NCI-H446 (cell line): ENCODE data around the gene ZNF337.
A peak's percentile ranks its signal among the peaks of the same experiment; 100 is the strongest.
"Not testable (repeated sequence)": the region's sequence is repeated elsewhere in the genome, so short reads cannot be mapped to it uniquely, and the experiment has no call there.

Experiments used
- DNase-seq, 2 experiments: peaks; one replicate each; lab custom pipeline; 2025; lab: John Stamatoyannopoulos, UW

Gene ZNF337

DNA sequence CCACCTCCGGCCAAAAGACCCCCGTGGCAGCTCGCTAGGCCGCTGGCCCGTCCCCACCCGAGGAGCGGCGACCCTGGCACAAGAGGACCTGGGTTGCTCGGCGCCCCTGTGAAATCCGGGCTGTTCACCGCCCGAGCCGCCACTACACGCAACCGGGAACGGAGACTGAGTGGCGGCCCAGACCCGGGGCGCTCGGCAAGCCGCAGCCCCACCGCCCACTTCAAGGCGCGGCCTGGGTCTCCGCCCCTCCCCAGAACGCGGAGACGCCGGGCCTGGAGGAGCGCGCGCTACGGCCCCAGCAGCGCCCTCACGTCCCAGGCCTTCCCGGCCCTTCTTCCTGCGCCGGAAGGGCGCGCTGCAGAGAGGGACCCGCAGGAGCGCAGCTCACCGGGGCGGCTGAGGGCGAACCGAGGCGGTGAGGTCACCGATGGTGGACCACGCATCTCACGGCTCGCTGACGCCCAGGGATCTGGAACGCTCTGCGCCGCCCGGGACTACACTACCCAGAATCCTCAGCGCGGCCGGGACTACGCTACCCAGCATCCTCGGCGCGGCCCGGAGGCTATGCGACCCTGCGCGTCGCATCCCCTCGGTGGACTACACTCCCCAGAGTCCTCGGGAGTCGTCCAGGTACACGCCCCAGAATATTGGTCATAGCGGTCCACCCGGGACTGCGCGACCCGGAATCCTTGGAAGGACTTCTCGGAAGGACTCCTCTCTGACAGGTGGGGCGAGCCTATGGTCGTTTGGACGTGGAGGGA lies at the start of gene ZNF337:
TSS of gene ZNF337 (minus strand) at position 483 of the 761 bp plus-strand sequence. CDS start 10,436 bp downstream, outside the sequence.
- peak; percentile 85 to 97 for DNase-seq

DNA sequence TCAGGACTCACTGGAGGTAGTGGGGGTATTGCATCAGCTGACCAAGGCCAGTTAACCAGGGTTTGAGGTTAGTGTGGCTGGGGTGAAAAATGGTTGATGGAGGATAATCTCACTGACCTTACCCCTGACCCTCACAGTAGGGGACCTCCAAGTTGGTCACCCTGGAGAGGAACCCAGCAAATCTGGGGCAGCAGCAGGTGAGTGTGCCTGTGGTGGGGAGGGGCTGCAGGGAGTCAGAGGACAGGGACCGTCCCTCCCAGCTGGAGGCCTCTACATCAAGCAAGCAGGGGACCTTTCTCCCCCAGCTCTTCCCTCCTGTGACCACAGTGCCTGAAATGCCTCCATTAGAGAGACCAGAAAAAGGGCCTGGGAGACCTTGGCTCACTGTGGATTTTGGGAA lies 49.1 kb upstream of the ZNF337 start:
- no peak for DNase-seq

DNA sequence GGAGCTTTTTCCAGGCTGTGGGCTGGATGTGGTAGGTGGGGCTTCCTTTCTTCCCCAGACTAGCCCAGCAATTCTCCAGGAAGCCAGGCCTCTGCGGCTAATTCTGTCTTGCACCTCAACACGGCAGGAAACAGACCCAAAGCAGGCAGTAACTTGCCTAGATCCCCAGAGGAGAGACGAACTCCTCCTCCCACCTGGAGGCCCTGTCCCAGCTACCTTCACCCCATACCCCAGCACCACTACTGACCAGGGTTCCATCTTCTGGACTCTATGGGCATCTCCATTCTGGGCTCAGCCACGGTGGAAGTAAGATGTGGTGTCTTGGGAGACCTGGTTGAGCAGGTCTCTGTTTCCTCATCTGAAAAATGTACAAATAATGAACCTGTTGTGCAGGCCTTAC lies 48.4 kb upstream of the ZNF337 start:
- no peak for DNase-seq

DNA sequence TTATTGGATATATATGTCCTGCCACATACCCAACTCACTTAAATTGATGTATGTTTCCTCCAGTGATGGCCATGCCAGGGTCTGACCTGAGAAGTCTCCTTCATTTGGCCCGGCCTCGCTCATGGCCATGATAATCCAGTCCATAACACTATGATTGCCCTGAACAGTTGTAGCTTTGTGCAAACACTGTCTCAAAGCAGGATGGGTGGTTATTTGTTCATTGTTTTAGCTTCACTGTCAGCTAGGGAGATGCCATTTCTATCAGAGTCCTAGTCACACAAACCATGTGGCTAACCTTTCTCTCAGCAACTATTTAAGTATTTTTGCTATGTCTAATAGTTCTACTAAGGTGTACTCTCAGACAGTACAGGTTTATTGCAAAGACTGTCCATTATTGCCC lies 47.6 kb upstream of the ZNF337 start:
- no peak for DNase-seq

DNA sequence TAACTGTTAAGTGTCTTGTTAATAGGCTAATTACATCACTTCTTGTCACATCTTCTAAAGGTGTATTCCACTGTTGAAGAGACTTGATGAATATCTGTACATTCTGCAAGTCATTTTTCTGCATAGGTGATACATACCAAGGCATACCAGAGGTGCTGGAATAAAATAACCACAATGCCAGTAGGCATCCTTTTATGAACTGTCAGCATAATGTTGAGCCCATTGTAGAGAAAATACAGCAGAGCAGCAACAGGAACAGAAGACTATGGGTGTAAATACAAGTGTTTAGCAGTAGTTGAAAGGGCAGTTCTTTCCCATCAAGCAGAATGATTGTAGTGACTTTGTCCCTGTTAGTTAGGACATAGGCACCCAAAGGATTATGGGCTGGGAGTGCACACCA lies 44.4 kb upstream of the ZNF337 start:
- no peak for DNase-seq

DNA sequence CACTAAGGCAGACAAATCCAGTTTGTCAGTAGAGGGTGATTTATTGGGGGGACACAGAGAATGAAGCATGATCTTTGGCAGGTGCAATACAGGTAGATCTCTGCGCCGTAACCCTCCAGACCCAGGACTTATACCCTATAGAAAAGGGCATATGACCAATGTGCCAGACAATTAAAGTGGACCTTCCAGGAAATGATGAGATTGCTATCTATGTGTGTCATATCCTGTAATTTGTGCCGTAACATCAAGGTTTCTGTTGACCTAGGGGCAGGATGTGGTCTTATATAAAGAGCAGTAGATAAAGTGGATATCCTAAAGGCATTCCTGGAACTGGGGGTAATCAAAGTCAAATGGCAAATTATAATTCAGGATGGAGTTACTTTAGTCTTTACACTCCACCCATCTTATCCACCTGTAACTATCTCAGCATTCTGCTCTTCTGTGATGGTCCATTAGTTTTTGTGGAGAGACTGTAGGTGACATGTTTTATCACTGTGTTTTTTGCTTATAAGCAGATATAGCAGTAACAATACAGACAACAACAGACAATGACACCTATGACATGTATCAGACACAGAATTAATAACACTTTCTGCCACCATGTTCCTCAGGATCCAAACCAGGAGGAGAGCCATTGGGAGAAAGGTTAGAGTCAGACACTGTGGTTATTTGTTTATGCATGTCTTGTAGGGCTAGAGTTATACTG lies 43.1 kb upstream of the ZNF337 start:
- no peak for DNase-seq

DNA sequence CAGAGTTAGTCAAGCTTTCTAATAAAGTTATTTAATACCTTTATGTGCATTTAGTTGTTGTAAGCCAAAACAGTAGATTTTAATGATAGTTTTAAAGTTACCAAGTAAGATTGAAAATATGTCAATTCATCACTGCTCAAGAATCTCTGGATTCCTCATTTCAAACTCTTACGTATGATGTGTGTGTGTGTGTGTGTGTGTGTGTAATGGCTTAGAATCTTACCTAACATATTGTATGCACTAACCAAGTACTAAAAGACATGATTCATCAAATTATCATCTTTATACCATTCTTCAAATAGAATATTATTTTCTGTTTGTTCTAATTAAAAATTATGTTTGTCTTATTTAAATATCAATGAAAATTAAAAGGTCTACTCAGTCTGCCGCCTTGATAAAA lies 41.5 kb upstream of the ZNF337 start:
- DNase-seq, result no peak

DNA sequence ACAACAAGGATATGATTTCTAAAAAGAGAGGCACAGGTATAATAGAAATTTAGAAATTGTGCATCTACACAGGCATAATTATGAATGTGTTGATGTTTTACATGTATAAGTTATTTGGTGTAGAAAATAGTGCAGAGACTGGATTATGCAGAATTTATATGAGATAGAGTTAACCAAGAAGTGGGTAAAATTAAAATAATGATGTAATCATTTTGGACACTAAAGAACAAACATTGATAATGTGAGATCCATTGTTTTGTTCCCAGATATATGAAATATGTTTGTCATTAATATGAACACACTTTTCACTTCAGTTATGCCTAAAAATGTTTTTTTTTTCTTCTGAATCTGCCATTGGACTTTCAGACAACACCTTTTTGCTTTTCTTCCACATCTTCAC lies 37.2 kb upstream of the ZNF337 start:
- no peak for DNase-seq

DNA sequence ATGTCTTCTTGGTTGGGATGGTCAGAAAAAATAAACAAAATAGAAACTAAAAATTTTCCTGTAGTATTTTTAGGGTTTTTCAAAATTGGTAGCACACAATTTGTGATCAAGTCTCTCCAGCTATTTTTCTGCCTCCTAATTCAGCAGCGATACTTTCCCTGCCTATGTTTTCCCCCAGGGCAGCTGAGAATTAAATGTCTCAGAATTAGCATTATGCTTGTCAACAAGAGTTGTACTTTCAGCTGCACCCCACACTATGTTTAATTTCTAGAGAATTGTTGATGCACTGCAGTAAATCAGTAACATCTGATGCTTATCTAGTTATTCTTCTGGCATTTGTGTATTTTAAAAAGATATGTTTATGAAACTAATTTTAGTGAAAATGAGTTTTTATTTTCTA lies 34.2 kb upstream of the ZNF337 start:
- DNase-seq, result no peak

DNA sequence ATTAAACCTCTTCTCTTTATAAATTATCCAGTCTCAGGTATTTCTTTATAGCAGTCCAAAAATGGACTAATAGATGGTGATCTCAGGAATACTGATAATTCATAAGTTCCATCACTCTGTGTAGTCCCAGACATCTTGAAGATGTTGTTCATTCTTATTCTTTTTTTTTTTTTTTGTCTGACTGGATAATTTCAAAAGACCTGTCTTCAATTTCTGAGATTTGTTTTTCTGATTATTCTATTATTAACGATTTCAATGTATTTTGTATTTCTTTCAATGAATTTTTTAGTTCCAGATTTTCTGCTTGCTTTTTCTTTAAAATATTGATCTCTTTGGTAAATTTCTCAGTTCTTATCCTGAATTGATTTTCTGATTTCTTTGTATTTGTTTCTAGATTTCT lies 29.7 kb upstream of the ZNF337 start:
- DNase-seq, result no peak

DNA sequence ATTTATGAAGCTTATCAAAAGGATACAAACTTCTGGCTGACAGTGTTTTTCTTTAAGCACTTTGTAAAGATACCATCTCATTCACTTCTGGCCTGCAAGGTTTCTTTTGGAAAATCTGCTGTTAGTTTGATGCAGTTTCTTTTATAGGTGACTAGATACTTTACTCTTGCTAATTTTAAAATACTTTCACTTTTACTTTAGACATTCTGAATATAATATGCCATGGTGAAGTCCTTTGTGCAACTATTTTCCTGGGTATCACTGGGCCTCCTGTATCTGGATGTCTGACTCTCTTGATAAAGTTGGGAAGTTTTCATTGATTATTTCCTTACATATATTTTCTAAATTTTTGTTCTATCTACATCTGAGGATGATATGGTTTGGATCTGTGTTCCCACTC lies 29.0 kb upstream of the ZNF337 start:
- no peak for DNase-seq

DNA sequence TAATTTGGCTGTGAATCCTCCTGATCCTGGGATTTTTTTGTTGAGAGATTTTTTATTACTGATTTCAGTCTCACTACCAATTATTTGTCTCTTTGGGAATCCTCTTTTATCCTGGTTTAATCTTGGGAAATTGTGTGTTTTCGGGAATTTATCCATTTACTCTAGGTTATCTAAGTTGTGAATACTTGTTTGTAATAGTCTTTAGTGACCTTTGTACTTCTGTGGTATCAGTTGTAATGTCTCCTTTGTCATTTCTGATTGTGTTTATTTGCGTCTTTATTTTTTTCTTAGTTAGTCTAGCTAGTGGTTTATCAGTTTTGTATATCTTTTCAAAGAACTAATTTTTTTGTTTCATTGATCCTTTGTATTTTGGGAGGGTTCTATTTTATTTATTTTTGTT lies 27.3 kb upstream of the ZNF337 start:
- DNase-seq, result no peak

DNA sequence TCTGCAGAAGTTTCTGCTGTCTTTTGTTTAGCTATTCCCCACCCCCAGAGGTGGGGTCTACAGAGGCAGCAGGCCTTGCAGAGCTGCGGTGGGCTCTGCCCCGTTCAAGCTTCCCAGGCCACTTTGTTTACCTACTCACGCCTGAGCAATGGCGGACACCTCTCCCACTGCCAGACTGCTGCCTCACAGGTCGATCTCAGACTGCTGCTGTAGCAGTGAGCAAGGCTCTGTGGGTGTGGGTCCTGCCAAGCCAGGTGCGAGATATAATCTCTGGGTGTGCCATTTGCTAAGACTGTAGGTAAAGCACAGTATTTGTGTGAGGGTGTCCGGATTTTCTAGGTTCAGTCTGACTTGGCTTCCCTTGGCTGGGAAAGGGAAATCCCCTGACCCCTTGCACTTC lies 23.6 kb upstream of the ZNF337 start:
- no peak for DNase-seq

DNA sequence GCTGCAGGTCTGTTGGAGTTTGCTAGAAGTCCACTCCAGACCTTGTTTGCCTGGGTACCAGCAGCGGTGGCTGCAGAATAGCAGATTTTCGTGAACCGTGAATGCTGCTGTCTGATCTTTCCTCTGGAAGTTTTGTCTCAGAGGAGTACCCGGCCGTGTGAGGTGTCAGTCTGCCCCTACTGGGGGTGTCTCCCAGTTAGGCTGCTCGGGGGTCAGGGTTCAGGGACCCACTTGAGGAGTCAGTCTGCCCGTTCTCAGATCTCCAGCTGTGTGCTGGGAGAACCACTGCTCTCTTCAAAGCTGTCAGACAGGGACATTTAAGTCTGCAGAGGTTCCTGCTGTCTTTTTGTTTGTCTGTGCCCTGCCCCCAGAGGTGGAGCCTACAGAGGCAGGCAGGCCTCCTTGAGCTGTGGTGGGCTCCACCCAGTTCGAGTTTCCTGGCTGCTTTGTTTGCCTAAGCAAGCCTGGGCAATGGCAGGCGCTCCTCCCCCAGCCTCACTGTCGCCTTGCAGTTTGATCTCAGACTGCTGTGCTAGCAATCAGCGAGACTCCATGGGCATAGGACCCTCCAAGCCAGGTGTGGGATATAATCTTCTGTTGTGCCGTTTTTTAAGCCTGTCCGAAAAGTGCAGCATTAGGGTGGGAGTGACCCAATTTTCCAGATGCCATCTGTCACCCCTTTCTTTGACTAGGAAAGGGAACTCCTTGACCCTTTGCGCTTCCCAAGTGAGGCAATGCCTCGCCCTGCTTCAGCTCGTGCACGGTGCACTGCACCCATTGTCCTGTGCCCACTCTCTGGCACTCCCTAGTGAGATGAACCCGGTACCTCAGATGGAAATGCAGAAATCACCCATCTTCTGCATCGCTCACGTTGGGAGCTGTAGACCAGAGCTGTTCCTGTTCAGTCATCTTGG lies 22.5 kb upstream of the ZNF337 start:
- not testable (repeated sequence) for DNase-seq

DNA sequence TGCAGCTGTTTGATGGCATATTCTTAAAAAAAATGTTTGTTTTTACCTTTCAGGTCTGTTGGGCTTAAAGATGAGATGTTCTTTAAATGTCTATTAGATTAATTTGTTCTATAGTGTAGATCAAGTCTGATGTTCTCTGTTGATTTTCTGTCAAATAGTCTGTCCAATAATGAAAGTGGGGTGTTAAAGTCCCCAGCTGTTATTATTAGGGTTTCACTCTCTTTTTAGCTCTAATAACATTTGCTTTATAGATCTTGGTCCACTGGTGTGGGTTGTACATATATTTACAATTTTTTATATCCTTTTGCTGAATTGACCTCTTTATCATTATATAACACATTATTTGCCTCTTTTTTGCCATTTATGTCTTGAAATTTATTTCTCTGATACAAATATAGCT lies 11.0 kb upstream of the ZNF337 start:
- DNase-seq, result no peak

DNA sequence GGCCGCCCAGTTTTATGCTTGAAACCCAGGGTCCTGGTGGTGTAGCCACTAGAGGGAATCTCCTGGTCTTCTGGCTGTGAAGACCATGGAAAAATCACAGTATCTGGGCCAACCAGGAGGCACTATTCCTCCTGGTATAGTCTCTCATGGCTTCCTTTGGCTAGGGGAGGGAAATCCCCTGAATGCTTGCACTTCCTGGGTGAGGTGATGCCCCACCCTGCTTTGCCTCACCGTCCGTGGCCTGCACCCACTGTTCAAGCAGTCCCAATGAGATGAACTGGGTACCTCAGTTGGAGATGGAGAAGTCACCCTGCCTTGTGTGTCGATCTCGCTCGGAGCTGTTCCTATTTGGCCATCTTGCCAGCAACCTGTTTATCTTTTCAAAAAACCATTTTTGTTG lies 10.1 kb upstream of the ZNF337 start:
- DNase-seq, result no peak

DNA sequence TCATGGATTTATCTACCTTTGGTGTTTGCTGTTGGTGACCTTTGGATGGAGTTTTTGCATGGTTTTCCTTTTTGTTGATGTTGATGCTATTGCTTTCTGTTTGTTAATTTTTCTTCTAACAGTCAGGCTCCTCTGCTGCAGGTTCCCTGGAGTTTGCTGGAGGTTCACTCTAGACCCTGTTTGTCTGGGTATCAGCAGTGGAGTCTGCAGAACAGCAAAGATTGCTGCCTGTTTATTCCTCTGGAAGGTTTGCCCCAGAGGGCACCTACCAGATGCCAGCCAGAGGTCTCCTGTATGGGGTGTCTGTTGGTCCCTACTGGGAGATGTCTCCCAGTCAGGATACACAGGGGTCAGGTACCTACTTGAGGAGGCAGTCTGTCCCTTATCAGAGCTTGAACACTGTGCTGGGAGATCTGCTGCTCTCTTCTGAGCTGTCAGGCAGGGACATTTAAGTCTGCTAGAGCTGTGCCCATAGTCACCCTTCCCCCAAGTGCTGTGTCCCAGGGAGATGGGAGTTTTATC lies 9.2 kb upstream of the ZNF337 start:
- DNase-seq, result no peak

DNA sequence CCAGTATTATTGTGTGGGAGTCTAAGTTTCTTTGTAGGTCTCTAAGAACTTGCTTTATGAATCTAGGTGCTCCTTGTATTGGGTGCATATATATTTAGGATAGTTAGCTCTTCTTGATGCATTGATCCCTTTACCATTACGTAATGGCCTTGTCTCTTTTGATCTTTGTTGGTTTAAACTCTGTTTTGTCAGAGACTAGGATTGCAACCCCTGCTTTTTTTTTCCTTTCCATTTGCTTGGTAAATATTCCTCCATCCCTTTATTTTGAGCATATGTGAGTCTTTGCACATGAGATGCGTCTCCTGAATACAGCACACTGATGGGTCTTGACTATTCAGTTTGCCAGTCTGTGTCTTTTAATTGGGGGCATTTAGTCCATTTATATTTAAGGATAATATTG lies 7.7 kb upstream of the ZNF337 start:
- DNase-seq, result not testable (repeated sequence)

DNA sequence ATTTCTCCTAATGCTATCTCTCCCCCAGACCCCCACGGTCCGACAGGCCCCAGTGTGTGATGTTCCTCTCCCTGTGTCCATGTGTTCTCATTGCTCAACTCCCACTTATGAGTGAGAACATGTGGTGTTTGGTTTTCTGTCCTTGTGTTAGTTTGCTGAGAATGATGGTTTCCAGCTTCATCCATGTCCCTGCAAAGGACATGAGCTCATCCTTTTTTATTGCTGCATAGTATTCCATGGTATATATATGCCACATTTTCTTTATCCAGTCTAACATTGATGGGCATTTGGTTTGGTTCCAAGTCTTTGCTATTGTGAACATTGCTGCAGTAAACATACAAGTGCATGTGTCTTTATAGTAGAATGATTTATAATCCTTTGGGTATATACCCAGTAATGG lies 4.2 kb upstream of the ZNF337 start:
- DNase-seq, result not testable (repeated sequence)

DNA sequence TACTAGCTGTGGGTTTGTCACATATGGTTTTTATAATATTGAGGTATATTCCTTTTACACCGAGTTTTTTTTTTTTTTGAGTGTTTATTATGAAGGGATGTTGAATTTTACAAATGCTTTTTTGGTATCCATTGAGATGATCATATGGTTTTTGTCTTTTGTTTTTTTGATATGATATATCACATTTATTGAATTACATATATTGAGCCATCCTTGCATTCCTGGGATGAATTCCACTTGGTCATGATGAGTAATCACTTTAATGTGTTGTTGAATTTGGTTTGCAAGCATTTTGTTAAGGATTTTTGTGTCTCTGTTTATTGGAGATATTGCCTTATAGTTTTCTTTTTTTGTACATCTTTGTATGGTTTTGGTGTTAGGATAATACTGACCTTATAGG lies 3.3 kb upstream of the ZNF337 start:
- DNase-seq, result no peak

DNA sequence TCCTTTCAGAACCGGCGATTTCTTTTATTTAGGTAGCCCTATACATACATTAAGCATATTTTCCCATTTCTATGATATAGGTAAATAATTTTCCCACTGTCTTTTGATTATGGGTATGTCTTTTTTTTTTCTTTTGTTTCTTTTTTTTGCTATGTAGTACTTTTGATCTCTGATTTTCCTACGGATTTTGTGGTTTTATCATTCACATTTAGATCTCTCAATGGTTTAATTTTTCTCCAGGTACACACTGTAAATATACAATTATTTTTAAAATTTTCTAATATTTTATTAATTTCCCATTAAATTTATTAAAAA lies 436 bp upstream of the ZNF337 start:
- no peak for DNase-seq

DNA sequence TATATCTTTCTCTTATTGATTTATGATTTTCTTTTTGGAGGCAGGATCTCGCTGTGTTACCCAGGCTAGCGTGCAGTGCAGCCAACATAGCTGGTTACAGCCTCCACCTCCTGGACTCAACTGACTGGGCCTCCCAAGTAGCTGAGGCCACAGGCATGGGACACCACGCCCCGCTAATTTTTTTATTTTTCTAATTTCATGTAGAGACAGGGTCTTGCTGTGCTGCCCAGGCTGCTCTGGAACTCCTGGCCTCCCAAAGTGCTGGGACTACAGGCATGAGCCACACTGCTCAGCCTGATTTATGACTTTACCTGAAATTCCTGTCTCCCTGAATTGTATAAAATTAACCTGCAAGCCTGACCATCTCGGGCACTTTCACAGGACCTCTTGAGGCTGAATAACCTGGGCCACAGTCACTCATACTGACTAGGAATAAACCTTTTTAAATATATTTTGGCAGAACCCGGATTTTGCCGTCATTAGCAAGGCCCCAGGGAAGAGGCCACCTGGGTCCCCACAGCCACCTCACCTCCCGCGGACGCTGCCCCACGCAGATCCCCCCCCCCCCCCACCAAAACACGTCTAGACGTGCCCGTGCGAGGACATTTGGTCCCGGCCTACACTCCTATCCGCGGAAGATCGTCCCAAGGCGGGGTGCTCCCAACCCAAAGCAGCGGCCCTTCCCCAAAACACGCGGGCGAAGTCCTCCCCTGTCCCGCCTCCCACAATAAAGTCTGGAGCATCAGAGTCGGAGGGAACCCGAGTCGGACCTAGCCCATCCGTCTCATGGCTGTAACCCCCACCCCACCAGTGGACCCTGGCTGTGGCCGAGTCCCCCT lies 902 bp downstream of the ZNF337 start:
- no peak for DNase-seq
